Measurements from ENCODE around the gene FGGY. TPM values are rescaled to one million over a fixed set of nuclear protein-coding genes. Genes with fewer than 3 reads are reported as not detected.
"Not testable (repeated sequence)": the region's sequence is repeated elsewhere in the genome, so short reads cannot be mapped to it uniquely, and the experiment has no call there.

The FGGY gene
- total and polyA plus RNA-seq, 5 donors: 10.0 to 20.5 (median 19.9) TPM

DNA sequence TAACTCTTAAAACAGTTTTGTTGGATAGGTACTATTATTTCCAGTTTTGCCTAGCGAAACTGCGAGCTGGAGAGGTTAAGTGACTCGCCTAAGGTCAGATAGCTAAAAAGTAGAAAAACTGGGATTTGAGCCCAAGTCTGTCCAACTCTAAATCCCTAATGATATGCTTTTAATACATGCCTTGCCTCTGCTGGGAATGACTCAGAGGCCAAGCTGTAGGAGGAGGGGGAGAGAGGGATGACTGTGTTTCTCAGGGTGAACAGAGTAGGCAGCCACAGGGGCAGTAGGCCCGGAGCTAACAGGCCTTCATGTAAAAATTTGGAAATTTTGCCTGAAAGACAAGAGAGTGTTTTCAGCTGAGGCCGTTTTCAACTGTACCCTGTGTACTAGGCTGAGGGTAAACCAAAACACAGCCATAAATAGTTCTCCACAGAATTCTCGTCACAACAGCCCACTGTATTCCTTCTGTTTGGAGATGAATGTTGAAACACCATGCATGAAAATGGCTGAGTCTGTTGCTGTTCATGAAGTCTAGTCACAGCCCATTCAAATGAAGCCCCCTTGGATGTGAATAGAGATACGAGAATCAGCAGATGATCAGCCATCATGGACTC is 410.4 kb downstream of the FGGY start:
- H3K27ac ChIP-seq (ENCODE audit: low read length): peak overlapping the region; percentile 69
- intact Hi-C loops (cut with DNase I): loop anchor here in 2 of 4 donors (10.0 kb wide), 3 partner anchors 412 to 962 kb away; partner anchors contain the start of genes FGGY (in 1 of the 2) and JUN (in 1 of the 2)
- WGBS: 58% methylated on average over 7 of the region's 7 CpGs
- no peaks in the 10 kb centered on the region for H3K9me3 ChIP-seq (ENCODE audit: control insufficient read depth, low read length)
- ATAC-seq (peak; percentile 91 to 93), DNase-seq (peak; percentile 66 to 81 (median 69))
- no peak overlapping the region for H3K4me3 ChIP-seq (ENCODE audit: low read length)
- H3K27me3 ChIP-seq (ENCODE audit: control insufficient read depth, insufficient read depth): no peaks in the 10 kb centered on the region
- H3K4me1 ChIP-seq (ENCODE audit: control insufficient read depth, insufficient read depth, low read length): peaks cover 13% of the 10 kb centered on the region

DNA sequence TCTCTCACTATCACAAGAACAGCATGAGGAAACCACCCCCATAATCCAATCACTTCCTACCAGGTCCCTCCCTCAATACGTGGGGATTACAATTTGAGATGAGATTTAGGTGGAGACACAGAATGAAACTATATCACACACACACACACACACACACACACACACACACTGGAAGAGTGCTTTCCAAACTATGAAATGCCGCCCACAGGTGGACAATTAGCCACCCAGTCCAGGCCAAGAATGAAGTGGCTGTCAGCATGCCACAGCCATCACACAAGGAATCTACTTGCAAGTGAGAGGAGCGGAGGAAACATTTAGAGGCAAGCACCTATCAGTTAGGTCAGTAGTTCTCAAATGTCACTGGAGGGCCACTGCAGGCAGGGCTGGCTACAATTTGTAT is 412.4 kb downstream of the FGGY start:
- 75% methylated on average over 3 of the region's 3 CpGs for WGBS
- no peak overlapping the region for H3K27ac ChIP-seq (ENCODE audit: low read length)
- H3K9me3 ChIP-seq (ENCODE audit: control insufficient read depth, low read length): no peaks in the 10 kb centered on the region
- no peak overlapping the region for H3K4me3 ChIP-seq (ENCODE audit: low read length)
- H3K27me3 ChIP-seq (ENCODE audit: control insufficient read depth, insufficient read depth): no peaks in the 10 kb centered on the region
- DNase-seq (no peak), ATAC-seq (no peak)
- intact Hi-C loops (cut with DNase I): loop anchor here in 2 of 4 donors (10.0 kb wide), 3 partner anchors 415 to 965 kb away; partner anchors contain the start of genes FGGY (in 1 of the 2) and JUN (in 1 of the 2)
- H3K4me1 ChIP-seq (ENCODE audit: control insufficient read depth, insufficient read depth, low read length): peaks cover 6% of the 10 kb centered on the region

DNA sequence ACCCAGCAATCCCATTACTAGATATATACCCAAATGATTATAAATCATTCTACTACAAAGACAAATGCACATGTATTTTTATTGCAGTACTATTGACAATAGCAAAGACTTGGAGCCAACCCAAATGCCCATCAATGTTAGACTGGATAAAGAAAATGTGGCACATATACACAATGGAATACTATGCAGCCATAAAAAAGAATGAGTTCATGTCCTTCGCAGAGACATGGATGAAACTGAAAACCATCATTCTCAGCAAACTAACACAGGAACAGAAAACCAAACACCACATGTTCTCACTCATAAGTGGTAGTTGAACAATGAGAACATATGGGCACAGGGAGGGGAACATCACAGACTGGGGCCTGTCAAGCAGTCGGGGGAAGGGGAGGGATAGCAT is 414.0 kb downstream of the FGGY start:
- ATAC-seq; H3K4me1 ChIP-seq (ENCODE audit: control insufficient read depth, insufficient read depth, low read length); DNase-seq; H3K4me3 ChIP-seq (ENCODE audit: low read length); H3K27me3 ChIP-seq (ENCODE audit: control insufficient read depth, insufficient read depth); intact Hi-C loops (cut with DNase I); H3K27ac ChIP-seq (ENCODE audit: low read length); H3K9me3 ChIP-seq (ENCODE audit: control insufficient read depth, low read length): not testable (repeated sequence)
- 97% methylated on average over 2 of the region's 2 CpGs for WGBS

DNA sequence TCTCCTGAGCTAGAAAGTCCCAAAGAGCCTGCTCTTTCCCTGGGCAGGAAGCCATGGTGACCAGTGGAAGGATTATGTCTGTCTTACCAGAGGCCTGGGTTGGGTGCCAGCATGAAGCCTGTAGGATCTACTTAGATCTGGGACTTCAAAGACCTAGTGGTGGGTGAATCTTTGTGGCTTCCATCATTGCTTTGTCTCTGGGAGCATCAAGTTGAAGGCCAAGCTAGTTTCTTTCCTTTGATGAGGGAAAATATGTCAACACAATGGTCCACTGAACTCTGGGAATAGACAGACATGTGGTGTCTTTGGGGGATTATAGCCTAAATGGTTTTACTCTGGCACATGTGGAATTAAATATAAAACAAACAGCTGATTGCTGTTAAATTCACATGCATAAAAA is 417.3 kb downstream of the FGGY start:
- ATAC-seq: no peak

DNA sequence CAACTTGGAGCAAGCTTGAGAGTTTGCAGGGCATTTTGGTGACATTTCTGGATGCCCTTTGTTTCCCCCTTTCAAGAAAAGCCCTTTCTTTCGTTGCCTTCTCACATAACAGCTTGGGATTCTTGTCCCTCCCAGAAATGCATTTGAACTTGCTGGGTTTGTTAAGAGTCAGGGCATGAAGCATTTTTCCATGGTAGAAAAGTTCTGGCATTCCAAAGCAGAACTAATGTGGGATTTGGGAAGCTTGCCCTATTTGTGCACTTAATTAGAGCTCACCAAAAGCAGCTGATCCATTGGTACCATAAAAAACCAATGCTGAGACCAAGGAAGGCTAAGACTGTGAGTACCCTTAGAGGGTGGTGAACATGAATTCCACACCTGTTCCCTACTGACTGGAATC is 418.1 kb downstream of the FGGY start:
- H3K9me3 ChIP-seq (ENCODE audit: control insufficient read depth, low read length): no peaks in the 10 kb centered on the region
- H3K4me3 ChIP-seq (ENCODE audit: low read length): no peak overlapping the region
- 77% methylated on average over 1 of the region's 1 CpG for WGBS
- no peaks in the 10 kb centered on the region for H3K27me3 ChIP-seq (ENCODE audit: control insufficient read depth, insufficient read depth)
- intact Hi-C loops (cut with DNase I): loop anchor here in 1 of 4 donors (5.0 kb wide), 1 partner anchor 42 kb away; no protein-coding TSS in a partner anchor
- no peak for ATAC-seq
- peaks cover 5% of the 10 kb centered on the region for H3K4me1 ChIP-seq (ENCODE audit: control insufficient read depth, insufficient read depth, low read length)
- no peak for DNase-seq
- H3K27ac ChIP-seq (ENCODE audit: low read length): no peak overlapping the region

More for the DNA sequence above, 417.3 kb downstream of the FGGY start:
- intact Hi-C loops (cut with DNase I): no loop called here
- peaks cover 5% of the 10 kb centered on the region for H3K4me1 ChIP-seq (ENCODE audit: control insufficient read depth, insufficient read depth, low read length)
- H3K9me3 ChIP-seq (ENCODE audit: control insufficient read depth, low read length): no peaks in the 10 kb centered on the region
- no peak overlapping the region for H3K4me3 ChIP-seq (ENCODE audit: low read length)
- no peak for DNase-seq
- no peaks in the 10 kb centered on the region for H3K27me3 ChIP-seq (ENCODE audit: control insufficient read depth, insufficient read depth)
- no peak overlapping the region for H3K27ac ChIP-seq (ENCODE audit: low read length)

DNA sequence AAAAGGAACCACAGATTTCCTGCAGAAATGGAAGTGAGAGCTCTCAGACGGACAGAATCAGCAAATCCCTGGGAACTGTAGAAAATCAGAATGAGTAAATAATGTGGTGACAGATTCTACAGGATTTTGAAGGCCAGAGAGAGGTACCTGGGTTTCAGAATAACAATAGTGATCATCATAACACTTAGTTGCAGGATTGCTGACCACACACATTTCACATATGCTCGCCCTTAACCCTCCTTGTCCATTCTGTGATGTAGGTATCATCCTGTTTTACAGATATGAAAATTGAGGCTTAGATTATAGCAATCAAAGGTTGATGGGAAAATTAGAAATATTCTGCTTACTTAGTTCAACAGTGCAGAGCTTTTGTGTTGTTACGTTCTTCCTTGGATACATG is 419.9 kb downstream of the FGGY start:
- no peaks in the 10 kb centered on the region for H3K27me3 ChIP-seq (ENCODE audit: control insufficient read depth, insufficient read depth)
- H3K27ac ChIP-seq (ENCODE audit: low read length): no peak overlapping the region
- intact Hi-C loops (cut with DNase I): loop anchor here in 1 of 4 donors (5.0 kb wide), 1 partner anchor 40 kb away; no protein-coding TSS in a partner anchor

DNA sequence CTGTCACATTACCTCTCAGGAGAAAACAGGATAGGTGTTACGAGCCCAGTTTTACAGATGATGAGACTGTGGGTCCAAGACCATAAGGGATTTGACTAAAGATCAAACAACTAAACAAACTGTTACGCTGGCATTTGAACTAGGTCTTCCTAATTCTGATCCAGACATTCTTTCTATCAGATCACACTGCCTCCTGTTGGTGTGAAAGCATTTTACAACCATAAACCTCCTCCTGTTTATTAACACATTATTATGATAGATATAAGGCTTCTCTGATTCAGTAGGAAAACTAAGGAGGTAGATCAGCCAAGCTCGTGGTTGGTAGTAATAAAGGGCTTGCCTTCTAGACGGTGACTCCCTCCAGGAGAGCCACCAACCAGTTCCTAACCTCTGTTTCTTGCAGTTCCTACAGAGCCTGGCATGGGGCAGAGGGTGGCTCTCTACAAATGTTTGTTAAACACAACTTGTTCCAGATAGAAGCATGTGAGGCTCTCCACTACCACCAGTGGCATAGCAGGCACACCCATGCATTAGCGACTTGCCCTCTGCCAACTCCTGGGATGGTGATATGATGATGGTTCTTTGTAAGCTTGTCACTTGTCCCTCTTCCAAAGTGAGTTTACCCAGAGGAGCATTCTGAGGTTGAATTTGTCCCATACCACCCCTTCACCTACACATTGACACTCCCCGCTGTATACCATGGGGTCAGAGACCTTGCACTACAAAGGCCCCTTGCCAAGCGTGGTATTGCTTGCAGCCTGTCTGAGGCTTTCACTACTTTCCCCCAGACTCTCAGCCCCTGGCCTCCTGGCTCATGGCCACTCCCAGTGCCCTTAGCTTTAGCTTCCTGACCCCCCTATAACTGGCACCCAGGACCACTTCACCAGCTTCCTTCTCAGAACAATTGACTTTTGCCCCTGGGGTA is 421.4 kb downstream of the FGGY start:
- Histone ChIP-seq H3K4me1 (ENCODE audit: control insufficient read depth, insufficient read depth, low read length) (peaks cover 5% of the 10 kb centered on the region), H3K9me3 (ENCODE audit: control insufficient read depth, low read length) (no peaks in the 10 kb centered on the region), H3K27me3 (ENCODE audit: control insufficient read depth, insufficient read depth) (no peaks in the 10 kb centered on the region), H3K27ac (ENCODE audit: low read length) (peak overlapping the region; percentile 97), H3K4me3 (ENCODE audit: low read length) (no peak overlapping the region)
- peak in 1 of 3 donors; percentile 65 for DNase-seq
- WGBS: 78% methylated on average over 7 of the region's 7 CpGs
- intact Hi-C loops (cut with DNase I): loop anchor here in 1 of 4 donors (5.0 kb wide), 1 partner anchor 39 kb away; no protein-coding TSS in a partner anchor
- ATAC-seq: peak; percentile 47 to 79

More for the DNA sequence above, 419.9 kb downstream of the FGGY start:
- ATAC-seq: no peak
- peaks cover 5% of the 10 kb centered on the region for H3K4me1 ChIP-seq (ENCODE audit: control insufficient read depth, insufficient read depth, low read length)
- DNase-seq: no peak
- H3K4me3 ChIP-seq (ENCODE audit: low read length): no peak overlapping the region
- 89% methylated on average over 3 of the region's 3 CpGs for WGBS
- H3K9me3 ChIP-seq (ENCODE audit: control insufficient read depth, low read length): no peaks in the 10 kb centered on the region

DNA sequence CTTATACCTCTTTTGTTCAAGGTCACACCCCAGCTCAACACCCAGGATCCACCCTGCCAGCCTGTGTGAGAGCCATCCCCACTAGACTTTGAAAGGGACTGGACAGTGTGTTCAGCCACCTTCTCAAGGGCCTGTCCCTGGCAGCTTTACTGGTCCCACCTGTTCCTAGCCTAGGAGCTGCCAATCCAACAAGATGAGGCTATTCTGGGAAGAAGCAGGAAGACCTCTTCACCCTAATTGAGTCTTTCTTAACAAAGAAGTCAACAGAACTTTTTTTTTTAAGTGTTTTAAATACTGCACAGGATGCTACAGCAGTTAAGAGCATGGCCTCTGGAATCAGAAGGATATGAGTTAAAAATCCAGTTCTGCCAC is 422.1 kb downstream of the FGGY start:
- peak overlapping the region; percentile 97 for H3K27ac ChIP-seq (ENCODE audit: low read length)
- H3K9me3 ChIP-seq (ENCODE audit: control insufficient read depth, low read length): no peaks in the 10 kb centered on the region
- no peaks in the 10 kb centered on the region for H3K27me3 ChIP-seq (ENCODE audit: control insufficient read depth, insufficient read depth)
- ATAC-seq: peak; percentile 88 to 96
- intact Hi-C loops (cut with DNase I): loop anchor here in 1 of 4 donors (5.0 kb wide), 1 partner anchor 38 kb away; no protein-coding TSS in a partner anchor
- no peak overlapping the region for H3K4me3 ChIP-seq (ENCODE audit: low read length)
- DNase-seq: peak in 1 of 3 donors; percentile 61
- H3K4me1 ChIP-seq (ENCODE audit: control insufficient read depth, insufficient read depth, low read length): peaks cover 5% of the 10 kb centered on the region

DNA sequence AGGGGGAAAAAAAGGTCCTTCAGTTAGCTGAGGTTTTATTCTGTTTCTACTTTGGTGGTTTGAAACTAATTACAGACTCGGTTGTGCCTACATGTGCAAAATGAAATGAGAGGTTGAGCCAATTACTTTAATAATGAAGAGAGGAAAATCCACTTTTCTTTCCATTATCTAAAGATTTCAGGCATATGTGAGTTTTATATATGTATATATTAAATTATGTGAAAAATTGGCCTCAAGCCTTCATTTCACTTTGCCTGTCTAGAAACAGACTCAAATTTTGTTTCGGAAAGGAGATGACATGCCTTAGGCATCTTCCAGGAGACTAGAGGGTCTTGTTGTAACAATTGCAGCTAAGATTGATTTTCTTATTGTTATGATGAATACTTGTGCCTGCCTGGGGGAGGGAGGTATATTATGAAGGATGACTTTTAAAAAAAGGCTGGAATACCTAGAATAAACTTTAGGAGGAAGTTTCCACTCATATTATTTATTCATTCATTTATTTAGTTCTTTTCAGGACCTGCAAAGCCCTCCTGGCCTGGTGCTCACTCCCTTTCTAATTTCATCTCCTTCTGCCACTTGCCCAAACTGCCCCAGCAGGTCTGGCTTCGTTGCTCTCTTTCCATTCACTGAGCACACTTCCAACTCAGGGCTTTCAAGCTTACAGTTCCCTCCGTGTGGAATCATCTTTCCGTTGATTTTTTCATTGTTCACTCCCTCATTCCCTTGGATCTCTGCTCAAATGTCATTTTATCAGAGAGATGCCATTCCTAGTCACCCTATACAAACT is 423.6 kb downstream of the FGGY start:
- DNase-seq (no peak), ATAC-seq (no peak)
- H3K27me3 ChIP-seq (ENCODE audit: control insufficient read depth, insufficient read depth): no peaks in the 10 kb centered on the region
- WGBS: 71% methylated on average over 5 of the region's 5 CpGs
- intact Hi-C loops (cut with DNase I): no loop called here
- no peaks in the 10 kb centered on the region for H3K9me3 ChIP-seq (ENCODE audit: control insufficient read depth, low read length)
- H3K4me3 ChIP-seq (ENCODE audit: low read length): no peak overlapping the region
- H3K4me1 ChIP-seq (ENCODE audit: control insufficient read depth, insufficient read depth, low read length): peaks cover 5% of the 10 kb centered on the region
- no peak overlapping the region for H3K27ac ChIP-seq (ENCODE audit: low read length)

DNA sequence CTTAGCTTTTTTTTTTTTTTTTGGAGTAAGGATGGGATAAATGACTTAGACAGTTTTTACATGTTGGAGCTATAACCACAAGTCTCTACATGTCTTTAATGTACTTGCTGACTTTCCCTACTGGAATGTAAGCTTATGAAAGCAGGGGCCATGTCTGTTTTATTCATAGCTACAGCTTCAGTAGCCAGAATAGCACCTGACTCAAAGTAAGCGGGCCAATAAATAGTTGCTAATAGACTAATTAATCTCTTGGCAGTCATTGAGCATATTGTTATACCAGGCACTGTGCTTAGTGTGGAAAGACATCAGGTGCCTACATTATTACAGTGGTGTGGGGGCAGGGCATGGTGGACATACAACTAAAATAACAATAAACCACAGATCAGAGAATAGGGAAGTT is 433.4 kb downstream of the FGGY start:
- no peaks in the 10 kb centered on the region for H3K27me3 ChIP-seq (ENCODE audit: control insufficient read depth, insufficient read depth)
- H3K4me1 ChIP-seq (ENCODE audit: control insufficient read depth, insufficient read depth, low read length): peaks cover 10% of the 10 kb centered on the region
- no peaks in the 10 kb centered on the region for H3K9me3 ChIP-seq (ENCODE audit: control insufficient read depth, low read length)
- 68% methylated on average over 1 of the region's 1 CpG for WGBS
- ATAC-seq (peak; percentile 13 to 41), DNase-seq (no peak)
- peak overlapping the region; percentile 19 for H3K27ac ChIP-seq (ENCODE audit: low read length)
- H3K4me3 ChIP-seq (ENCODE audit: low read length): no peak overlapping the region
- intact Hi-C loops (cut with DNase I): no loop called here

Data from right cardiac atrium (tissue), 5 donors.